Activated CD4-positive, alpha-beta T cell treated with anti-CD3 and anti-CD28 coated beads for 4 hours (primary cell): ENCODE measurements around the gene LRP8.

ENCODE experiments used
- DNase-seq, 2 donors: peaks; one replicate each; pipeline ENCODE4 v3.0.0-alpha.2; 2020

Gene LRP8

DNA sequence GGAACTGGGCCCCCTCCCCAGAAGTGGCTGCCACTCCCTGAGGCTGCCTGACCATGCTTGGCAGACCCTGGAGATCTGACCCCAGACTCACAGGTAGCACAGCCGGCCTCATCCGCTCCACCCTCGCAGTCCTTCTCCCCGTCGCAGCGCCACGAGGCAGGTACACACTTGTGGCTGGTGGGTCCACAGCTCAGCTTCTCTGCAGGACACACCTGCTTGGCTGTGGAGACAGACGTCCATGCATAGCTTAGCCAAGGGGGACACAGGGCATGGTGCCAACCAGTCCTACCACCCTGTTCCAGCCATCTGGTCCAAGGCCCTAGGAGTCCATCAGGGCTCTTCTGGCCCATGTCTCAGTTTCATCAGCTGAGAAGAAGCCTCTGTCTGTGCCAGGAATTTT, 47.4 kb downstream of the LRP8 start:
- DNase-seq: no peak

GRCh38 chr1:53279296-53280200, 48.3 kb downstream of the LRP8 start:
- DNase-seq: no peak

GRCh38 chr1:53278298-53278725, 49.6 kb downstream of the LRP8 start:
- DNase-seq: peak; percentile 58 to 79

DNA sequence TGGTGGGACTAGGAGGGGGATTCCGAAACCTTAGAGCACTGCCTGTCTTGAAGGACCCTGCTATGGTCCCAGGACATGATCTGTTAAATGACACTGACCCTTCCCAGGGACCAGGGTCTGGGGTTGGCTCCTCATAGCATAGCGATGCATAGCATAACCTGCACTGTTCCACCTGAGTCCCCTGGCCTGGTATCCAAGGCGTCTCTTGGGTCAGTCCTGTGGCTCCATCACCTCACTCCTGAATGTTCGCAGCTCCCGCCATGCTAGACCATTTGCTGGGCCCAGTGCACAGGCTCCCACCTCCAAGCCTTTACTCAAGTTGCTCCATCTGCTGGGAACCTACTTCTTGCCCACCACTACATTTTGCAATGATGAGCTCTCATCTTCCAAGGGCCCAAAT, 50.5 kb downstream of the LRP8 start:
- DNase-seq: no peak

- no peak for DNase-seq
These were observed 51.0 kb downstream of the LRP8 start for GRCh38 chr1:53276902-53277281.

GRCh38 chr1:53276153-53276901, 51.5 kb downstream of the LRP8 start:
- no peak for DNase-seq

DNA sequence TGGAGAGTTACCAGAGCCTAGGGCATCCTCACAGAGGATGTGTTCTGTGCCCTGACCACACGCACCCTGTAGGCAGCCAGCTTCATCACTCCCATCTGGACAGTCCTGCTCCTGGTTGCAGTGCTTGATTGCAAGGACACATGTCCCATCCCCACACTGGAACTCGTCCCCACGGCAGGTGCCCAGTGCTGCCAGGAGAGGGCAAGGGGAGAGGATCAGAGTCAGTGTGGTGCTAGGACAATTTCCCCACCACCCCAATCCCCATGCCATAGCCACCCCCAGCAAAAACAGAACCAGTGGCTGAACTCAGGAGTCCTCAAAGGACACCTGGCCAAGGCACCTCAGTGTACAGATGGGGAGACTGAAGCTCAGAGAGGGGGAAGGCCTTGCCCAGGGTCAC, 52.3 kb downstream of the LRP8 start:
- no peak for DNase-seq

DNA sequence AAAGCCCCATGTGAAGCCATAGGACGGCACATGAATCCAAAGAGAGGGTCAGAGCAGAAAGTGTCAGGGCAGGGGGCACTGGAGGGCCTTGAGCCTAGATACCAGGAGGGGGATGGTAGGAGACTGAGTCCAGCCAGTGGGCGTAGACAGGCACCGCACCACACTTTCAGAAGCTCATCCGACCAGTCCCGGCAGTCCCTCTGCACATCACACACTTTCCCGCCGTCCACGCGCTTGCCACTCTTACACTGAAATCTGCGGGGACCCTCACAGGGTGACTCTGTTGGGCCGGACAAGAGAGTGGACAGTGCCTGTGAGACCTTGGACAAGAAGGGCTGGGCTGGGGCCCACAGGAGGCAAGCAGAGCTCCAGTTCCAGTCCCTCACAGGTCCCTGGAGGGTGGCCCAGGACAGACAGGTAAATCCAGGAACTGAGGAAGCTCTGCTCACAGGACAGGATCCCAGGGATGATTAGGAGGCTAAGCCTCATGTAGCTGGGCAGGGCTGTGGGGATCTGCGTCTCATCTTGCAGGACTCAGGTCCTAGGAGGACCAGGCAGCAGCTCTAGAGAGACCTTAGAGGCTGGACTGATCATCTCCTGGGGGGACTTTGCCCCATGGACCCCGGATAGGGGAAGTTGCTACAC, 53.2 kb downstream of the LRP8 start:
- no peak for DNase-seq

DNA sequence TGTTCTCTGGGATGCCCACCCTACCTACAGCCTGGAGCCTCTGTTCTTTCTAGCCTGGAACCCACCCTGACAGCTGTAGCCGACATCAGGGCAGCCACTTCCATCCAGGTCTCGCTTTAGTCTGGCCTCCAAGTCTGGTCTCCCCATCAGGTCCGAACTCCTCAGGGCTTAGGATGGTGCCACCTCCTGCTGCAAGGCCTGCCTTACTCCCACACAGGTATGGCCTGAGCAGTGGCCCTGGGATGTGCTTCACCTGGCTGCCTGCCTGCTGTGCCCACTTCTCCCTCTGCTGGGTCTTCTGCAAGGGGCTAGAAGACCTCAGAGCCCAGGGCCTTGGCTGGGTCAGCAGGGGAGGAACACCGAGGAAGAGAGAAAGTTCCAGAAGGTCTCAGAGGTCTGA, 53.8 kb downstream of the LRP8 start:
- DNase-seq: no peak

- DNase-seq: no peak
These were observed 54.3 kb downstream of the LRP8 start for GRCh38 chr1:53273526-53273925.

DNA sequence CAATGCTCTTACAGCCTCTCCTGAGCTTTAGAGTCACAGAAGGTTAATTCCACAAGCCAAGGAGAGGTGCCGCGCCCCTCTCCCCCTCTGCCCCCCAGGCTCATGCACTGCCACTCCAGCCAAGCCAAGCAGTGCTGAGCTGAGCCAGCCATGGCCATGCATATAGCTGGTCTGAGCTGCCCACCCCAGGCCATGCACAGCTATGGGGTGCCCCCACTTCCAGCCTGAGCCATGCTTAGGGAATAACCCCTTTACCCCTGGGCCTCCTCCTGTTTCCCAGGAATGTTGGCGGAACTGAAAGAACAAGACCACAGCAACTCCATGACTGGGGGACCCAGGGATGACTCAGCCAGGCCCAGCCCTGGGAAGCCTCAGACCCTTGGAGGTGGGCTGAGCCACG, 55.5 kb downstream of the LRP8 start:
- no peak for DNase-seq

GRCh38 chr1:53271446-53272090, 56.3 kb downstream of the LRP8 start:
- no peak for DNase-seq

GRCh38 chr1:53270873-53271272, 57.0 kb downstream of the LRP8 start:
- DNase-seq: no peak

GRCh38 chr1:53270107-53270506, 57.8 kb downstream of the LRP8 start:
- DNase-seq: no peak

DNA sequence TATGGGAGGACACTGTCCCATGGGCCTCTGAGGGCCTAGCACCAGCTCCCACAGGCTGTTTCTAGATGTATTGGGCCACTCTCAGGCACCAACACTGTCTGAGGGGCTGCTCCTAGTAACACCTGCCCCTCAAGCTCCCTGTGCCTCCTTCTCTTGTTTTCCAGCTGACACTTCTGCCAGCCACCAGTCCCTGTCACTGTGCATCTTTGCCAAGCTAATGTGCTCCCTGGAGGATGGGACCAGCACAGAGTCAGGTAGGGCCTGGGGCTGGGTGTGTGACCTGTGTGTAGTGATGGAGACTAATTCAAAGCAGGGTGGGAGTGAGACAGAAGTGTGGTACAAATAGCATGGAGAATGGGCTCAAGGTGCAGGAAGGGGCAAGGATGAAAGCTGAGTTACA, 60.1 kb downstream of the LRP8 start:
- no peak for DNase-seq

DNA sequence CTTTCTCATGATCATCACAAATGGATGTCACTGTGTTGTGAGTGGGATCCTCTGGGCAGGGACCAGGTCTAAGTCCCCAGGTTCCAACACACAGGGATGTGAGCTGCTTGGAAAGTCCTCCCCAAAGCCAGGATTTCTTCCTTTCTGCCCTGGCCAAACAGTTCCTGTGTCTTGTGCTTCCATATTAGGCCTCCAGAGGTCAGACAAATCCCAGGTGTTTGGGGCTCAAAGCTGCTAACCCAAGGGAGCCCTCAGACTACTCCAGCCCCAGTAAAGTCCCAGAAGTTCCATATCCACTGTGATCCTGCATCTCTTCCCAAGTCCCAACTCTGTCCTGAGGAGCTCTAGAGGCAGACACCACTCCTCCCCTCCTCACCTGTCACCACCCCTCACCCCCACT, 61.8 kb downstream of the LRP8 start:
- no peak for DNase-seq

- no peak for DNase-seq
These were observed 62.3 kb downstream of the LRP8 start for GRCh38 chr1:53265581-53265980.

DNA sequence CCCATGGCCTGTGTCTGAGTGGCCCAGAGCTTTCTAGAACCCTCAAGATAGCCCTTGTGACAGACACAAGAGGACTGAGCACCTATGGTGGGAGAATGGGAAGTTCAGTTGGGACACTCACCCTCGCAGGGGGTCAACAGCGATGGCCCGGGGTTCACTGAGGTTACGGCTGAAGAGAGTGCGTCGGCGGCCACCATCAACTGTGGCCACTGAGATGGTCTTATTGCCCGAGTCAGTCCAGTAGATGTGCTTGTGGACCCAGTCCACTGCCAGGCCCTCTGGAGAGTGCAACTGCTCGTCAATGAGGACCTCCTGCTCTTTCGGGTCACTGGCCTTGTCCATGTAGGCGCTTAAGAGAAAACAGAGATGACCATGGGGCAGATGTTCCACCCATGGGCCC, 63.8 kb downstream of the LRP8 start:
- DNase-seq: no peak

DNA sequence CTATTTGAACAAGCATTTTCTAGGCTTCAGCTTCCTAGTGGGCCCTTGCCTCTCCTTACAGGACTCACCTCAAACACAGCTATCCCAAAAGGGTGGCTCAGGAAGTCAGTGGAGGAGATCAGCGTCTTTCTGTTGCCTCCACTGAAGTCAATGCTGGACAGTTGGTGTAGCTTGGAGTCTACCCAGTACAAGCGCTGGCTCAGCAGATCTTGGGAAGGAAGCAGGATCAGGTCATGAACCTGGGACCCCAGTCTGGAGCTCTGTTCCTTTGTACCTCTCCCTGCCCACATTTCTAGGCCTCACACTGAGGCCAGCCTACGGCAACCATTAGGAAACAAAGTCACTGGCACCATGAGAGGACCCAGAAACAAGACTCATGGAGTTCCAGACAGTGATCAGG, 65.9 kb downstream of the LRP8 start:
- no peak for DNase-seq

DNA sequence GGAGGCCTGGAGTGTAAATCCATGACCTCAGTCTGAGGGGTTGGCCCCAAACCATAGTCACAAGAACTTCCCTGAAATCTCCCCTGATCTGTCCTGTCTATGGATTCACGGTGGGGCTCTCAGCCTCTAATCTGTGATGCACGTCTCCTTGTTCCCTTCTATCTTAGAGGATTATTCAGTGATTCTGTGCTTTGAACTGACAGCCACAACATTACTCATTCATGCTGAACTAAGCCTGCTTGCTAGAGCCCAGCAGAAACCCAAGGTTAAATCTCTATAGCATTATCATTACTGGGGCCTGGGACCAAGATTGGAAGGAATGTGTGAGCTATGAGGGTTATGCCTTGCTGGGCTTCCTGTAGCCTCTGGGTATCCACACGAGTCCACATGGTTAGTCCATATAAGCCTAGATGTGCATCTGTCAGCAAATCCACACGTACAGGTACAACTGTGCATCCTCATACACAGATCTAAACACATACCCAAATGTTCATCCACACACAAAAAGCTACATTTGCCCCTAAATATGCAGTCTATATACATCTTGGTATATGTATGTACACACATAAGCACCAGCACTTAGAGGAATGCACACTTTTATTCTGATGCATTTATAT, 67.1 kb downstream of the LRP8 start:
- no peak for DNase-seq

DNA sequence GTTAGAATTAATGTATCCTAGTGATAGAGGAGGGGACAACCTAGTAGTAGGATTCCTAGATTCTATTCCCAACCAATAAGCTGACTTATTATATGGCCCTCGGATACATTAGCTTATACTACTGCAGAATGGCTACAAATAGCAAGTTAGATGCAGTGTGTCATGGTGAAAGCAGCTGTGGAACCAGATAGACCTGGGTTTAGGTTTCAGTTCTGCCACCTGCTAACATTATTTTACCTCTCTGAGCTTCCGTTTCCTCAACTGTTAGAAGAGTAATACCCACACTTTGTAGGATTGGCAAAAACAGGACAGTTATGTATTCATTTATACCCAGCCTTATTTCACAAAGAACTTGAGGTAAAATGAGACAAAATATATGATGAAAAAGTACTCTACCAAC, 67.9 kb downstream of the LRP8 start:
- DNase-seq: no peak

DNA sequence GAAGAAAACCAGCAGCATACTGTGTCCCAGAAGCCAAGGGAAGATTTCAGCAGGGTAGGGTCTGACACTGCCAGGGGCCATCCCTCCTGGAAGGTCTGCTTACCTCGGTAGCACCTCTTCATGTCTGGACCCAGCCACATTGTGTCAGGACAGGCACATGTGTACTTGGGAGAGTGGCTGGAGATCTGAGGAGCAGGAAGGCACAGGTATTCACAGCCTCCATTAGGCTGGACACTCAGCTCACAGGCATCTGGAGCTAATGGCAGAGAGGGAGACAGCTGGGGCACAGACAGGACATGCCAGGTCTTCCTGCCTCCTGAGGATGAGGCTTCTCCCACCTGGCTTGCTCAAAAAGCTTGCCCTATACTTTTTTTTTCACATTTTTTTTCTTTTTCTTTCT, 69.7 kb downstream of the LRP8 start:
- no peak for DNase-seq
